Adrenal gland (tissue), 12 donors: ENCODE measurements around the gene ATP13A1. TPM values are rescaled to one million over a fixed set of nuclear protein-coding genes. Genes with fewer than 3 reads are reported as not detected.

Source experiments
- DNase-seq, 7 donors: peaks; one replicate each; pipeline ENCODE4 v3.0.0-alpha.2; 2019 to 2020
- H3K27ac ChIP-seq, 5 donors: fragments of 200-600 bp; sonication (generic) in 4 of 5; 1 replicate in 3 of 5; 2 replicates in 2 of 5; pipeline versions ENCODE4 v1.5.1 to v1.8.0; 2016 to 2020; ENCODE audit warnings: mild to moderate bottlenecking in 1 of 5
- H3K27me3 ChIP-seq: fragments of 200-600 bp; 2 replicates; pipeline ENCODE4 v1.8.0; 2021
- H3K36me3 ChIP-seq, 2 donors: fragments of 200-600 bp; replicated peaks in 1 of 2; 1 replicate in 1 of 2; 2 replicates in 1 of 2; pipeline versions ENCODE4 v1.5.1 to v1.8.0; 2018 to 2022
- H3K4me1 ChIP-seq, 2 donors: fragments of 200-600 bp; replicated peaks in 1 of 2; 1 replicate in 1 of 2; 2 replicates in 1 of 2; pipeline versions ENCODE4 v1.5.1 to v1.8.0; 2018 to 2021
- H3K4me3 ChIP-seq, 4 donors: fragments of 200-600 bp; sonication (generic) in 3 of 4; one replicate each; pipeline ENCODE4 v1.5.1; 2016 to 2018
- H3K9me3 ChIP-seq, 3 donors: fragments of 200-600 bp; sonication (generic) in 1 of 3; replicated peaks in 1 of 3; 1 replicate in 2 of 3; 2 replicates in 1 of 3; pipeline versions ENCODE4 v1.5.1 to v1.8.0; 2016 to 2021
- POLR2A ChIP-seq, 2 donors: fragments of 450-650 bp; IDR thresholded peaks; one replicate each; pipeline ENCODE4 v1.6.1; 2017; ENCODE audit warnings: antibody characterized with exemption in 2 of 2, mild to moderate bottlenecking in 2 of 2, moderate library complexity in 1 of 2
- WGBS, 4 donors: extraction: QIAGEN DNeasy Blood & Tissue Kit in 2 of 4; methylation state at CpG; one replicate each; pipeline versions ENCODE4 v1.1.5 to v1.1.7; 2013 to 2017; 5-methylcytosine and 5-hydroxymethylcytosine counted together
- intact Hi-C, 2 donors: fragments of 100-400 bp; cut with DNase I; formaldehyde crosslinking; loops; one replicate each; pipeline versions ENCODE4 v1.14.1 to v1.15.0; 2022 to 2023
- polyA plus RNA-seq, 3 donors: library from polyadenylated mRNA; stranded (reverse); fragments of 200-250 nt in 2 of 3; fragments of 350-450 nt in 1 of 3; fragmentation: Illumina TruSeq in 1 of 3; extraction: RNeasy Lipid Tissue Mini Kit (QIAGEN cat#74804) in 1 of 3; gene quantifications; one replicate each; pipeline ENCODE4 v1.2.3, GENCODE V29; 2013 to 2014
- small RNA-seq, 2 donors: library from RNA; depleted of rRNA; stranded (forward); fragments of <200 nt; gene quantifications; one replicate each; pipeline ENCODE3, GENCODE V24; 2016
- total RNA-seq, 9 donors: library from RNA; depleted of rRNA in 4 of 9; stranded (reverse); fragments of >200 nt in 4 of 9; fragments of 120-200 nt in 1 of 9; fragmentation: NEBNext Ultra II Directional in 1 of 9; extraction: Animal tissue kit (Norgen Biotek cat#: 25700) in 1 of 9; gene quantifications; one replicate each; pipeline versions ENCODE4 v1.1.0 to v1.2.4, GENCODE V29; 2013 to 2023
- TF ChIP-seq, protein P1 (sequence below), 6 experiments: fragments of 450-650 bp in 4 of 6; fragments of 200-600 bp in 2 of 6; sonication (generic) in 1 of 6; IDR thresholded peaks; 1 replicate in 5 of 6; 2 replicates in 1 of 6; pipeline versions ENCODE4 v1.5.1 to v1.8.0; 2016 to 2021; ENCODE audit warnings: antibody characterized with exemption in 6 of 6, mild to moderate bottlenecking in 2 of 6, moderate library complexity in 1 of 6
- donor health status: healthy with polysubstance abuse.
- donor health status: Bipolar disorder and iron deficiency.
- donor health status: DM: yes; HTN: yes; CAD: no.
- donor health status: DM: no; HTN: no; CAD: no.
- donor health status: DM: no; HTN: no; CAD: no.
- donor health status: DM: yes; HTN: yes; CAD: no.

The ATP13A1 gene
- total and polyA plus RNA-seq, 12 donors: 18.7 to 195 (median 90.9) TPM

DNA sequence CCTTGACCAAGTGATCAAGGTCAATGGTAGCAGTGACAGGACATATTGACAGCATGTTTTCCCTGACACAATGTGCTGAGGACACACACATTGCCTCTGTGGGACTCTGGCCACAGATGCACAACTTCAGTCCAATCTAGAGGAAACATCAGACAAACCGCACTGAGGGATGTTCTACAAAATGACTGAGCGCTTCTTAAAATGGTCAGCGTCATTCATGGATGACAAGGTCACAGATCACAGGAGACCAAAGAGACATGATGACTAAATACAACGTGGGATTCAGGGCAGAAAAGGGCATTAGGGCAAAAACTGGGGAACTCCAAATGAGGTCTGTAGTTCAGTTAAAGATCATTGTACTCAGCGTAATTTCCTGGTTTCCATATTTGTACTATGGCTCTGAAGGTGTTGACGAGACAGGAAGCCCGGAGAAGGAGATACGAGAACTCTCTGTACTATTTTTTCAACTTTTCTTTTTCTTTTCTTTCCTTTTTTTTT is 65.6 kb downstream of the ATP13A1 start:
- H3K4me3 ChIP-seq: no peak overlapping the region
- no peak overlapping the region for H3K27ac ChIP-seq
- no peaks in the 10 kb centered on the region for H3K4me1 ChIP-seq
- H3K36me3 ChIP-seq: no peaks in the 10 kb centered on the region
- H3K9me3 ChIP-seq: no peaks in the 10 kb centered on the region
- 51 to 60% (median 57%) methylated on average over 8 of the region's 8 CpGs for WGBS, 4 donors
- no peak for TF ChIP-seq POLR2A (IDR thresholded peaks at IDR 0.05)
- TF ChIP-seq, protein P1, sequence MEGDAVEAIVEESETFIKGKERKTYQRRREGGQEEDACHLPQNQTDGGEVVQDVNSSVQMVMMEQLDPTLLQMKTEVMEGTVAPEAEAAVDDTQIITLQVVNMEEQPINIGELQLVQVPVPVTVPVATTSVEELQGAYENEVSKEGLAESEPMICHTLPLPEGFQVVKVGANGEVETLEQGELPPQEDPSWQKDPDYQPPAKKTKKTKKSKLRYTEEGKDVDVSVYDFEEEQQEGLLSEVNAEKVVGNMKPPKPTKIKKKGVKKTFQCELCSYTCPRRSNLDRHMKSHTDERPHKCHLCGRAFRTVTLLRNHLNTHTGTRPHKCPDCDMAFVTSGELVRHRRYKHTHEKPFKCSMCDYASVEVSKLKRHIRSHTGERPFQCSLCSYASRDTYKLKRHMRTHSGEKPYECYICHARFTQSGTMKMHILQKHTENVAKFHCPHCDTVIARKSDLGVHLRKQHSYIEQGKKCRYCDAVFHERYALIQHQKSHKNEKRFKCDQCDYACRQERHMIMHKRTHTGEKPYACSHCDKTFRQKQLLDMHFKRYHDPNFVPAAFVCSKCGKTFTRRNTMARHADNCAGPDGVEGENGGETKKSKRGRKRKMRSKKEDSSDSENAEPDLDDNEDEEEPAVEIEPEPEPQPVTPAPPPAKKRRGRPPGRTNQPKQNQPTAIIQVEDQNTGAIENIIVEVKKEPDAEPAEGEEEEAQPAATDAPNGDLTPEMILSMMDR (IDR thresholded peaks at IDR 0.05): no peak
- intact Hi-C loops: no loop called here
- no peaks in the 10 kb centered on the region for H3K27me3 ChIP-seq
- no peak for DNase-seq

Small RNA genes lying within 50 kb of the gene (small RNA-seq; reads per million reads assigned to genes)
- 0 reads per million in 2 donors for gene AC011458.2

Other genes with a start within 250 kb of the ATP13A1 start
- gene TSSK6, start 148.1 kb downstream of the ATP13A1 start, total RNA-seq: 10 to 100 TPM in 1 of 9 donors, 1 to 10 TPM in 6, under 1 TPM in 2; 0.61 to 50.5 (median 3.5) TPM
- gene TSSK6, start 148.1 kb downstream of the ATP13A1 start, polyA plus RNA-seq: 1 to 10 TPM in 1 of 3 donors, under 1 TPM in 1, not detected in 1; 0.37 to 1.0 TPM
- 100 to 1,000 TPM in 7 of 9 donors, 10 to 100 TPM in 2; 17.0 to 517 (median 323) TPM for gene NDUFA13, start 147.5 kb downstream of the ATP13A1 start, total RNA-seq
- 100 to 1,000 TPM; 202 to 558 (median 329) TPM for gene NDUFA13, start 147.5 kb downstream of the ATP13A1 start, polyA plus RNA-seq
- gene YJEFN3, start 134.8 kb downstream of the ATP13A1 start, total RNA-seq: 1 to 10 TPM in 5 of 9 donors, under 1 TPM in 4; 0.36 to 5.7 (median 1.1) TPM
- gene YJEFN3, start 134.8 kb downstream of the ATP13A1 start, polyA plus RNA-seq: 10 to 100 TPM in 1 of 3 donors, 1 to 10 TPM in 1, under 1 TPM in 1; 0.77 to 30.2 (median 6.1) TPM
- under 1 TPM in 2 of 9 donors, not detected in 7; 0.22 to 0.43 TPM for gene CILP2, start 125.4 kb downstream of the ATP13A1 start, total RNA-seq
- under 1 TPM in 2 of 3 donors, not detected in 1; 0.13 to 0.24 TPM for gene CILP2, start 125.4 kb downstream of the ATP13A1 start, polyA plus RNA-seq
- gene PBX4, start 45.0 kb downstream of the ATP13A1 start, total RNA-seq: under 1 TPM in 6 of 9 donors, not detected in 3; 0.28 to 0.86 (median 0.66) TPM
- gene PBX4, start 45.0 kb downstream of the ATP13A1 start, polyA plus RNA-seq: 1 to 10 TPM in 2 of 3 donors, not detected in 1; 2.9 to 6.3 TPM
- gene LPAR2, start 35.5 kb downstream of the ATP13A1 start, total RNA-seq: 1 to 10 TPM in 8 of 9 donors, under 1 TPM in 1; 0.95 to 5.1 (median 3.6) TPM
- gene LPAR2, start 35.5 kb downstream of the ATP13A1 start, polyA plus RNA-seq: 10 to 100 TPM in 1 of 3 donors, 1 to 10 TPM in 1, under 1 TPM in 1; 0.93 to 10.5 (median 3.8) TPM
- 10 to 100 TPM in 5 of 9 donors, 1 to 10 TPM in 3, under 1 TPM in 1; 0.44 to 17.0 (median 10.3) TPM for gene GMIP, start 20.0 kb downstream of the ATP13A1 start, total RNA-seq
- 10 to 100 TPM in 1 of 3 donors, 1 to 10 TPM in 2; 2.7 to 13.8 (median 3.2) TPM for gene GMIP, start 20.0 kb downstream of the ATP13A1 start, polyA plus RNA-seq
- gene ZNF101, start 5.2 kb upstream of the ATP13A1 start, total RNA-seq: 1 to 10 TPM; 1.3 to 9.8 (median 6.4) TPM
- gene ZNF101, start 5.2 kb upstream of the ATP13A1 start, polyA plus RNA-seq: 10 to 100 TPM in 1 of 3 donors, 1 to 10 TPM in 2; 6.0 to 11.8 (median 6.2) TPM
- 1 to 10 TPM; 3.1 to 8.5 (median 4.2) TPM for gene ZNF14, start 69.4 kb upstream of the ATP13A1 start, total RNA-seq
- 1 to 10 TPM; 2.7 to 5.2 (median 3.9) TPM for gene ZNF14, start 69.4 kb upstream of the ATP13A1 start, polyA plus RNA-seq
- 10 to 100 TPM in 8 of 9 donors, 1 to 10 TPM in 1; 9.9 to 38.6 (median 24.0) TPM for gene ZNF506, start 158.1 kb upstream of the ATP13A1 start, total RNA-seq
- 10 to 100 TPM in 1 of 3 donors, 1 to 10 TPM in 2; 4.7 to 22.1 (median 7.5) TPM for gene ZNF506, start 158.1 kb upstream of the ATP13A1 start, polyA plus RNA-seq
- gene ZNF253, start 202.2 kb upstream of the ATP13A1 start, total RNA-seq: 10 to 100 TPM in 7 of 9 donors, 1 to 10 TPM in 2; 8.4 to 19.5 (median 14.5) TPM
- gene ZNF253, start 202.2 kb upstream of the ATP13A1 start, polyA plus RNA-seq: 10 to 100 TPM in 1 of 3 donors, 1 to 10 TPM in 2; 2.7 to 19.7 (median 4.3) TPM
- 1 to 10 TPM; 1.4 to 9.0 (median 2.9) TPM for gene ZNF93, start 237.3 kb upstream of the ATP13A1 start, total RNA-seq
- gene ZNF93, start 237.3 kb upstream of the ATP13A1 start, polyA plus RNA-seq: 1 to 10 TPM; 1.6 to 4.4 (median 2.7) TPM